RPMI7951 (cell line): ENCODE data around the gene TESK1. TPM values are rescaled to one million over a fixed set of nuclear protein-coding genes. Genes with fewer than 3 reads are reported as not detected.
"Not testable (repeated sequence)": the region's sequence is repeated elsewhere in the genome, so short reads cannot be mapped to it uniquely, and the experiment has no call there.

Source experiments
- DNase-seq: peaks from one replicate; pipeline ENCODE4 v3.0.0-alpha.2; 2012; ENCODE audit warnings: low read depth
- total RNA-seq: library from RNA; depleted of rRNA; stranded (reverse); fragments of >200 nt; shearing (Covaris generic); gene quantifications from 2 replicates; pipeline ENCODE4 v1.2.3, GENCODE V29; 2014

TESK1 gene
- total RNA-seq, 1 experiment from 2014 or later, result 5.5 TPM

DNA sequence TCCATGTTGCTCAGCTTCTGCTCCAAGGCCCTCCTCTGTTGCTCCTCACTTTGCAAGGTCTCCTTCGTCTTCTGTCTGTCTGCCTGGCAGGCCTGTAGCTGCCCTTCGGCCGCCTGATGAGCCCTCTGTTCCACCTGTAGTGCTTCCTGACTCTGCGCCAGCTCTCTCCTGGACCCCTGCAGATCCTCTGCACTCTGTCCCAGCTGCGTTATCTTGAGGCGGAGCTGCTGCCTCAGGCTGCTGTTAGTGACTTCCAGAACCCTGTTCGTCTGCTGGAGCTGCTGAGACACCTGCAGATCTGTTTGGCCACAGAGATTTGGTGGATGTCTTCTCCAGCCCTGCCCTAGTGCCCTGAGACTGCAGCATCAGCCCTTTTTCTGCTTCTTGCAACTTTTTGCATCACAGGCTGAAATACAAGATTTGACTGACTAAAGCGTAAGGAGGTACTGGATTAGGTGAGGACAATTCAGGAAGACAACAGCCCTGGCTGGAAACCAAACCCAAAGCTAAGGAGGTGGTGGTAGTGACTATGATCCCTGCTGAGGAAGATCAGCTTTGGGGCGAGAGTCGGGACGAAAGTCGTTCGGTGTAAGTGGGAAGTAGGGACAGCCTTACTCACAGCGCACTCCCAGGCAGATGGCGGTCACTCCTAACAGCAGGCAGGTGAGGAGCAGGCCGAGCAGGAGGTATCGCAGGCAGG lies 11.1 kb downstream of the TESK1 start:
- no peak for DNase-seq

DNA sequence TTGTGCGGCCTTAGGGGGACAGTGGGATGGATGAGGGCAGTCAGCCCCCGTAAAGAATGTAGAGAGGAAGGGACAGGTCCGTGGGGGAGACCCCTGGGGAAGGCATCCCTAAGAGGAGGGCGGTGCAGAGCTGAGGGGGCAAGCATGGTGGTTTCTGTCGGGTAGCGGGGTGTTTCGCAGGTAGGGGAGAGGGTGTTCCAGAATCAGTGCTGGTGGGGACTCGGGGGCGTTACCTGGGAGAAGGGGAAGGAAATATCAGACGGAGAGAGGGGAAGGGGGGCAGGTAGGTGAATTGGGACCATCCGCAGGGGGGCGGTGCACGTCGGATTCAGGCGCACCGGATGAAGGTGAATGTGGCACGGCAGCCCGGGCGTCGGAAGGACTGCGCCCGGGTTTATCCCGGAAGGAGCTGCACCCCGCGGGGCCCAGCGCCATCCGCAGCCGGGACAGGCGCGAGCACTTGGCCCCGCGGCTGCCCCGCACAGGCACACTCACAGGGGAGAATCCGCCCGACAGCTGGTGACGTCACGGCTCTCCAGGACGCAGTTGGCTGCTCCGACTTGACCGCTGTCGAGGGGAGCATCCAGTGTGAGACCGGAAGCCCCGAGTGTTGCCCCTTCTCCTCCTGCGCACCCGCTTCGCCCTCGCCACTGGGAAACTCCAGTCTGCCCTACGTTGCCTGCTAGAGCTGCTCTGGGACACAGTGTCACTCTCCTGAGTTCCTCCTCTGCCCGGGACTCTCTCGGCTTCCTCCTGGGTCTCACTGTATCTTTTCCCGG lies 11.8 kb downstream of the TESK1 start:
- peak; percentile 44 for DNase-seq

- DNase-seq, result no peak
Observed at GRCh38 chr9:35617548-35617947, 12.5 kb downstream of the TESK1 start.

- DNase-seq, result no peak
Observed at GRCh38 chr9:35618325-35618727, 13.3 kb downstream of the TESK1 start, which contains the start of gene CD72. CD72 (minus strand) TSS chr9:35618413; CDS start chr9:35618303, 110 bp downstream.

DNA sequence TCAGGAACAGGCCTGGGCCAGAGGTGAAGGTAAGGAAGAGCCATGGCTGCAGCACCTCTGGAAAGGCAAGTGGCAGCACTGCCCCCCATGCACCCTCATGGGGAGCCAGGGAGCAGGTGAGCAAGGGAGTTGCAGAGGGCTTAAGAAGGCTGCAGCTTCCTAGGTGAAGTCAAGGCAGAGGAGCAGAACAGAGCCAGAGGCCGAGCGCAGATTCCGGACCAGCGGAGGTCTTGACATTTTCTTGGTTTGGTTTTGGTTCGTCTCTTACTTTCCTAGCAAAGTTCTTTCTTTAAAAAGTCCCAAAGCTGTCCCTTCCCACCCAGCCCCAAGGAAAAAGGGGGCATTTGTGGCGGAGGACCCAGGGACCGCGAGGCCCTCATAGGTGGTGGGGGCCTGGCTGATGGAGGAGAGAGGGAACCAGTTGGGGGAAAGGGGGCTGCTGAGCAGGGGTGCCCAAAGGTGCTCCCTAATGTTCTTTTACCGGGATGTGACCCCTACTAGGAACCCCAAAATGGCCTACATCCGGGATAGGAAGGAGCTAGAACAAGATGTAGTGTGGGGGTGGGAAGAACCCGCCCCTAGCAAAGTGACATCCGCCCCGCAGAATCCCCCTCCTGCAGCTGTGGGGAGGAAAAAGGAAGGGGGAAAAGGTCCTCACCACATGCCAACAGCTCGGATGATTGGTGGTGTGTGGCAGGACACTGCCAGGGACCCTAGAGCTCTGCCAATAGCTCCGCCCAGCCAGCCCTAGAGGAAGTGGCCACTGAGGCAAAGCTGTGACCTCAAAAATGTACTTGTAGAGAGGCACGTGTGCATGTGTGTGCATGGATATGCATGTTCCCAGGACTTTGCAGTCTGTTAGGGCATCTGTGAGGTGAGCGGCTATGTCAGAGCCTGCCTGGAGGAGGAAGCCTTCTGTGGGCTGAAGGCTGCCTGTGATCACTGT lies 14.1 kb downstream of the TESK1 start:
- DNase-seq, result no peak

- DNase-seq, result no peak
Observed at GRCh38 chr9:35619800-35620158, 14.7 kb downstream of the TESK1 start.

GRCh38 chr9:35627575-35627974 lies 22.5 kb downstream of the TESK1 start:
- DNase-seq, result no peak

DNA sequence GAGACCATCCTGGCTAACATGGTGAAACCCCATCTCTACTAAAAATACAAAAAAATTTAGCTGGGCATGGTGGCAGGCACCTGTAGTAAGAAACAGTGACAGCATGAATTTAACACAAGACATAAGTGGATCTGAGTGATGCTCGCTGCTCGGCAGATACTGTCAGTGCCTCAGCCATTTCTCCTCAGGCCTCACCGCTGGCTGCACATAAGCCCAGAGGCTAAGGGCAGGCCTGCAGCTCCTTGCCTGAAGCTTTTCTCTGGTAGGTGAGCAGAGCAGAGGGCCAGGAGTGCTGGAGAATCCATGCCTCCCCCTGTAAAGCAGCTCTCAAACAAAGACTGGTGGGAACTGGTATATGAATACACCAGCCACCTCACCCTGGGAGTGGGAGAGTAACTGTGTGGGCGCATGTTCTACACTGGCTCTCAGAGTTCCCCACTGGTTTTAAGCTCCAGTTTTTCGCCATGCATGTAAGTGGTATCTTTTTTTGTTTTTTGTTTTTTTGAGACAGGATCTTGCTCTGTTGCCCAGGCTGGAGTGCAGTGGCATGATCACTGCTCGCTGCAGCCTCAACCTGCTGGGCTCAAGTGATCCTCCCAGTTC lies 23.4 kb downstream of the TESK1 start:
- DNase-seq, result no peak

DNA sequence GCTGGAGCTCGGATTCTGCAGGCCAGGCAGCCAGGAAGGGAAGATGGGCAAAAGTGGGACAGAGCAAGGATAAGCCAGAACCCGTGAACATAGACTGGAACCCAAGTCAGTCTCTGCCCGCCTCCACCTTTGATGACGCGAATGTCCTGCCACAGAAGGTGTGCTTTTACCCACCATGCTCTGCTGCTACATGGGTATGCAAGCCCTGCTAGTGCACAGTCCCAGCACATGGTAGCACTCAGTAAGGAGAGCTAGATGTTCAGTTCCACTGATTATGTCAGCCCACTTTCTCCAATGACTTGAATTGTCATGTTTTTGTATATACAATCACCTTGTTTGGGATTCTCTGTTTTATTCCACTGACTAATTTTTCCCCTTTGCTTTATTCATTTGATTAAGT lies 24.5 kb downstream of the TESK1 start:
- no peak for DNase-seq

DNA sequence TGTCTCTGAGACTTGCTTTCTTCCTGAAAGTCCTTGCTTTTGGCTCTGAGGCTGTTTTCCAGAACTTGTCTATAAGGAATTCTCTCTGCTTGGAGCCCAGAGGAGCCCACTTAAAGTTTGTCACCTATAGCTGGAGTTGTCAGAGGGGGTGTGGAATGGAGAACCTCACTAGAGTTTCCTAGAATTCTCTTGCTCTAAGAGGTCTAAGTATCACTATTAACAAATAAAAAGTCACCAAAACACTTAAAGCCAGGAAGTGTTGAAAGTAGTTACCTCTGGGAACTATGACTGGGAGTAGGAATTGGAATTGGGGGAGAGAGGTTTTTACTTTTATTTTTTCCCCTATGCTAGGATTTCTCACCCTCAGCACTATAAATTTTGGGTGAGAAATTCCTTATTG lies 30.7 kb downstream of the TESK1 start:
- no peak for DNase-seq

- DNase-seq, result no peak
Observed at GRCh38 chr9:35636135-35636876, 31.2 kb downstream of the TESK1 start.

DNA sequence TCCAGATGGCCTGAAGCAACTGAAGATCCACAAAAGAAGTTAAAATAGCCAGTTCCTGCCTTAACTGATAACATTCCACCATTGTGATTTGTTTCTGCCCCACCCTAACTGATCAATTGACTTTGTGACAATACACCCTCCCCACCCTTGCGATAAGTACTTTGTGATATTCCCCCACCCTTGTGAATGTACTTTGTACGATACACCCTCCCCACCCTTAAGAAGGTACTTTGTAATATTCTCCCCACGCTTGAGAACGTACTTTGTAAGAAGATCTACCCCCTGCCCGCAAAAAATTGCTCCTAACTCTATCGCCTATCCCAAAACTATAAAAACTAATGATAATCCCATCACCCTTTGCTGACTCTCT lies 31.8 kb downstream of the TESK1 start:
- DNase-seq, result not testable (repeated sequence)

DNA sequence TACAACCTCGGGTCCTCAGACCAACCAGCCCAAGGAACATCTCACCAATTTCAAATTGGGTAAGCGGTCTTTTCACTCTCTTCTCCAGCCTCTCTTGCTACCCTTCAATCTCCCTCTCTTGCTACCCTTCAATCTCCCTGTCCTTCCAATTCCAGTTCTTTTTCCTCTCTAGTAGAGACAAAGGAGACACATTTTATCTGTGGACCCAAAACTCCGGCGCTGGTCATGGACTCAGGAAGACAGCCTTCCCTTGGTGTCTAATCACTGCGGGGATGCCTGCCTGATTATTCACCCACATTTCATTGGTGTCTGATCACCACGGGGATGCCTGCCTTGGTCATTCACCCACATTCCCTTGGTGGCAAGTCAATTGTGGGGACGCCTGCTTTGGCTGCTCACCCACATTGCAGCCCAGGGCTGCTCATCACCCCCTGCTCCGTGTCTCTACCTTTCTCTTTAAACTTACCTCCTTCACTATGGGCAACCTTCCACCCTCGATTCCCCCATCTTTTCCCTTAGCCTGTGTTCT lies 32.4 kb downstream of the TESK1 start:
- not testable (repeated sequence) for DNase-seq

GRCh38 chr9:35638751-35639150 lies 33.7 kb downstream of the TESK1 start:
- DNase-seq, result not testable (repeated sequence)

- DNase-seq, result not testable (repeated sequence)
Observed at GRCh38 chr9:35639225-35639624, 34.2 kb downstream of the TESK1 start.

DNA sequence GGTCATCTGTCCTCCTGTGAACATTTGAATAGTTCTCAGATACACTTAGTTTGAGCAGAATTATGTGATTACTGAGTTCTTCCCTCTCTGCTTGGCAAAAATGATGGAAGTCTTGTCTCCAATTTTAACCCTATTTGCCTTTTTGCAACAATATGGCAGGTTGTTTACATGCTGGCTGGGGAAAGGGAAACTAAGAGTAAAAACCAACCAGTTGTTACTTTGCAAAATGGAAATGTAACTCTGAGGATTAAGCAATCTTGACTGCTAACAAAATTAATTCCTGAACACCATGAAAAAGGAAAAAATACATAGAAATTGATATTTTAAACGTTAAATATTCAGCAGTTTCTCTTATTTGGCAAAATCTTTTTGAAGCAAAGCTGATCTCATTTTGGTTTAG lies 34.6 kb downstream of the TESK1 start:
- DNase-seq, result no peak

DNA sequence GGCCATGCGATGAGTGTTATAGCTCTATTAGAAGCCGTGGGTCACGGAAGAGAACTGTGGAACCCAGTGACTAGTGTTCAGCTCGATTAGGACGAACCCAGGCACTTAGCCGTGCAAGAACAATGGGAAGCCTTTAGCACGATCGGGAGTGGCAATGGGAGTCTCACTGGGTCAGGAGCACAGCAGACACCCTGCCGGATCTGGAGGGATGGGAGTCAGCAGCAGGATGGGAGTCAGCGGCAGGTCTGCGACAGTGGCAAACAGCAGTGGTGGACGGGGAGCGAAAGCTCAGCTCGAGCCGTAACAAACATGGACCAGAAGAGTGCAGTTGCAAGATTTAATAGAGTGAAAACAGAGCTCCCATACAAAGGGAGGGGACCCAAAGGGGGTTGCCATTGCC lies 35.4 kb downstream of the TESK1 start:
- DNase-seq, result not testable (repeated sequence)

GRCh38 chr9:35641478-35641877 lies 36.4 kb downstream of the TESK1 start:
- DNase-seq, result not testable (repeated sequence)

GRCh38 chr9:35643046-35643445 lies 38.0 kb downstream of the TESK1 start:
- no peak for DNase-seq

DNA sequence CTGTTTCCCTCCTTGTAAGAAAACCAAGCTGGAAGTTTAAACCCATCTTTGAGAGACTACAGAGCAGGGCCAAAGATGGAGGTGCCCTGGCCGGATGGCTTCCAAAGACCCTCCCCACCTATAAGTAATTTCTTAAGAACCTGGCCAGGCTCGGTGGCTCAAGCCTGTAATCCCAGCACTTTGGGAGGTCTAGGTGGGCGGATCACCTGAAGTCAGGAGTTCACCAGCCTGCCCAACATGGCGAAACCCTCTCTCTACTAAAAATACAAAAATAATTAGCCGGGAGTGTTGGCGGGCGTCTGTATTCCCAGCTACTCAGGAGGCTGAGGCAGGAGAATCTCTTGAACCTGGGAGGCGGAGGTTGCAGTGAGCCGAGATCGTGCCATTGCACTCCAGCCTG lies 40.7 kb downstream of the TESK1 start:
- DNase-seq, result not testable (repeated sequence)

- no peak for DNase-seq
Observed at GRCh38 chr9:35646153-35646532, 41.1 kb downstream of the TESK1 start.
